SIG-M5 treated with dmso at 0.1 percent for 504 hours (cell line): ENCODE data around the gene GSDMA.
"Not testable (repeated sequence)": the region's sequence is repeated elsewhere in the genome, so short reads cannot be mapped to it uniquely, and the experiment has no call there.

Source experiments
- DNase-seq: peaks from one replicate; lab custom pipeline; 2025; ENCODE audit not compliant: unreplicated experiment; lab: John Stamatoyannopoulos, UW

GSDMA gene

DNA sequence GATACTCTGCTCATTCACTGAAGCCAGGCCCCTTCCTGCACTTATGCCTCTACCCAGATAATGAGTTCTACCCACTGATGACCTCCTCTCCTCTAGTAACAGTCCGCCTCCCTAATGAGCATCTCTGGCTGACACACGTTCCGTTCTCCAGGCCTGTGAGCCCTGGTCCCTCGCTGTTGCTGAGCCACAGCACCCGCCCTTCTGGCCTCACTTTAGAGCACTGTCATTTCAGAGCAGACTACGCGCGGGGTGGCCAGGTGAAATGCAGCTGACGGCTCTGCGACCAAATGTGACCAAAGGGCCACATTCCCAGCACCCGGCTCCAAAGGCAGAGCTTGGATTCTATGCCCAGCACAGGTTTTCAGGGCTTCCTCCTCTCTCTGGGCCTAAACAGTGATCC, 31.6 kb downstream of the GSDMA start:
- DNase-seq = no peak

DNA sequence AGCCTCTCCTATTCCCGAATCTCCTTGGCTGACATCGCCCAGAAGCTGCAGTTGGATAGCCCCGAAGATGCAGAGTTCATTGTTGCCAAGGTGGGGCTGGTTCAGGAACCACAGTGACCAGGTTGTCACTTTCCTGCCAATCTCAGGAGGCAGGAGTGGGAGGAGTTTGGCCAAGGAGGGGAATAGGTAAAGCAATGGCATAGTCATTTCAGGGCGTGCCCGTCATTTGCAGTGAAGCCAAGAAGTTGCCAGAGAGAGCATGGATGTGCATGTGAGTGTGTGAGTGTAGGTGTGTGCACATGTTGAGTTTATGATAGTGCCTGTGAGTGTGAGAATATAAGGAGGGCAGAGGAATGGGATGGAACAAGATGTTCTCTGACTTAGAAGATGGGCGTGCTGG, 32.6 kb downstream of the GSDMA start:
- no peak for DNase-seq

DNA sequence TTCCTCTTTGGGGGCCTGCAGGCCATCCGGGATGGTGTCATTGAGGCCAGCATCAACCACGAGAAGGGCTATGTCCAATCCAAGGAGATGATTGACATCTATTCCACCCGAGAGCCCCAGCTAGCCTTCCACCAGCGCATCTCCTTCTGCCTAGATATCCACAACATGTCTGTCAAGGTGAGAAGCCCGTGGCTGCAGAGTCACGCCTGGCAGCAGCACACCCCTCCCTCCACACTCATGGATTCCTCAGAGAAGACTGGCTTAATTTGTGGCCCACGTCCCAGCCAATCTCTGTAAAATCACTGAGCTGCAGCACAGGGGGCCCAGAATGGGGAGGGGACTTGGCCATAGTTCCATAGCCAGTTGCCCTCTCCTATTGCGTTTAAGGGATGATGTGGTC, 33.4 kb downstream of the GSDMA start:
- no peak for DNase-seq

GRCh38 chr17:39996800-39997199, 34.0 kb downstream of the GSDMA start:
- DNase-seq = no peak

GRCh38 chr17:39997543-39997942, 34.7 kb downstream of the GSDMA start:
- DNase-seq = no peak

DNA sequence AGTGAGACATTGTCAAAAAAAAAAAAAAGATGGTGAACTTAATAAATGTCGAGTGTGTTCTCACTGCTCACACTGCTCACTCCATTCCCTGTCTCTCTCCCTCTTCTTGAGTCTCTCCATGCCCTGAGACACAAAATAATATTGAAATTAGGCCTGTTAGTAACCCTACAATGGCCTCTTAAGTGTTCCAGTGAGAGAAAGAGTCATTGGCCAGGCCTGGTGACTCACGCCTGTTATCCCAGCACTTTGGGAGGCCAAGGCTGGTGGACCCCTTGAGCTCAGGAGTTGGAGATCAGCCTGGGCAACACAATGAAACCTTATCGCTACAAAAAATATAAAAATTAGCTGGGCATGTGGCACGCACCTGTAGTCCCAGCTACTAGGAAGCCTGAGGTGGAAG, 36.3 kb downstream of the GSDMA start:
- DNase-seq = no peak

DNA sequence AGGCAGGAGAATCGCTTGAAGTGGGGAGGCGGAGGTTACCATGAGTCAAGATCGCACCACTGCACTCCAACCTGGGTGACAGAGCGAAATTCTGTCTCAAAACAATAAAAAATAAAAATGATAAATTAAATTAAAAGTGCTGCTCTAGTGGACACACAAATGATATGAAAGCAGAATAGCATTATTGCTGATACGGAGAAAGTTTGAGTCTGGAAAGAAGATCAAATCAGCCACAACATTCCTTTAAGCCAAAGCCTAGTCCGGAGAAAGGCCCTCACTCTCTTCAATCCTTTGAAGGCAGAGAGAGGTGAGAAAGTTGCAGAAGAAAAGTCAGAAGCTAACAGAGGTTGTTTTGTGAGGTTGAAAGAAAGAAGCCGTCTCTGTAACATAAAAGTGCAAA, 37.4 kb downstream of the GSDMA start:
- no peak for DNase-seq

- not testable (repeated sequence) for DNase-seq
Measured at GRCh38 chr17:40001335-40001734, 38.5 kb downstream of the GSDMA start.

DNA sequence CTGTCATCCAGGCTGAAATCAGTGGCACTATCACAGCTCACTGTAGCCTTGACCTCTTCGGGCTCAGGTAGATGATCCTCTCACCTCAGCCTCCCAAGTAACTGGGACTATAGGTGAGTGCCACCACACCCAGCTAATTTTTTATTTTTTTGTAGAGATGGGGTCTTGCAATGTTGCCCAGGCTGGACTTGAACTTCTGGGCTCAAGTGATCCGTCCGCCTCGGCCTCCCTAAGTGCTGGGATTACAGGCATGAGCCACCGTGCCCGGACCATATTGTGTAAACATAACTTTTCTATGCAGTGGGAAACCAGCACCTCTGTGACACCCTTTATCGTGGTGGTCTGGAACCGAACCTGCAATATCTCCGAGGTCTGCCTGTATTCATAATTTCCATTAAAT, 41.3 kb downstream of the GSDMA start:
- no peak for DNase-seq

- DNase-seq = no peak
Measured at GRCh38 chr17:40004712-40005111, 41.9 kb downstream of the GSDMA start.

DNA sequence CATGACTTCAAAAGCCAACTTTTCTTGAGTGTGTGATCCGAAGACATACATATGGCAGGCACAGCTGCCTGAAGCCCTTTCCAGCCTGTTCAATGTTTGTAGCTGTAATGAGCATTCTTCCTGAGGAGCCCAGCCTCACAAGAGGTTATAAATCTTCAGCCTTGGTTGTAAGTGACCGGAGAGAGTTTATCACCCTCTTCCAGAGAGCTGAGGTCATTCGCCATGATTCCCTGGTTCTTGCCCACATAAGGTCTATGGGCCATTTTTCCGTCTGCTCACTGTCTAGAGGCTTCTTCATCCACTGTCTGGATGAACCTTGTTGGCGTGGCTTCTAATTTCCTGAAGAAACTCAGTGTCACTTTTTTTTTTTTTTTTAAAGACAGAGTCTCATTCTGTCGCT, 42.7 kb downstream of the GSDMA start:
- DNase-seq = no peak

- DNase-seq = not testable (repeated sequence)
Measured at GRCh38 chr17:40010946-40011500, 48.2 kb downstream of the GSDMA start.

GRCh38 chr17:40012017-40012647, 49.3 kb downstream of the GSDMA start:
- not testable (repeated sequence) for DNase-seq

DNA sequence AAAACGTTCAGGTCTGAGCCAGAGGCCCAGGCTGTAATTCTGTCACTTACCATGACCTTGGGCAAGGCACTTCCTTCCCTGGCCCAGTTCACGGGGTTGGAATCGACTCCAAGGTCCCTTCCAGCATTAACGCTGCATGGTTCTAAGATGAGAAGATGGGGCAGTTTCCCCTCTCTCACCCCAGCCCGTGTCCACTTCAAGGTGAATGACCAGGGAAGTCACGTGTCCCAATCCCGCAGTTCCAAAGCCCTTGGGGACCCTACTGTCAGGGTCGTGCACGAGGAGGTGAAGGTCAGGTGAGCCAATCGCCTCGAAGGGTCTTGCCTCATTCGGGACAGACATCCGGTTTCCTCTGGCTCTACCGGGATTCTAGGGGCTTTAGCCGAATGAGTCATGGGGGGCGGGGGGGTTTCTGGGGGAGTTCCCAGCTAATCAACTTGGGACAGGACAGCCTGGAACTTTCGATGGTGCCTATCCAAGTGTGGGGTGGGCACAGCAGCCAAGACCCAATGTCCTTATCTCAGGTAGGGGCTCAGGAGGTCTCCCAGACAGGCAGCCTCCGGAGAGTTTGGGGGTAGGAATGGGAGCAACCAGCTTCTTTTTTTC, 51.7 kb downstream of the GSDMA start:
- DNase-seq = no peak

- DNase-seq = no peak
Measured at GRCh38 chr17:40015005-40015997, 52.5 kb downstream of the GSDMA start, which contains the start of gene CSF3. TSS of gene CSF3 (plus strand) at chr17:40015440. CDS start at chr17:40015475, 35 bp downstream.

GRCh38 chr17:40015998-40016985, 53.5 kb downstream of the GSDMA start:
- no peak for DNase-seq

DNA sequence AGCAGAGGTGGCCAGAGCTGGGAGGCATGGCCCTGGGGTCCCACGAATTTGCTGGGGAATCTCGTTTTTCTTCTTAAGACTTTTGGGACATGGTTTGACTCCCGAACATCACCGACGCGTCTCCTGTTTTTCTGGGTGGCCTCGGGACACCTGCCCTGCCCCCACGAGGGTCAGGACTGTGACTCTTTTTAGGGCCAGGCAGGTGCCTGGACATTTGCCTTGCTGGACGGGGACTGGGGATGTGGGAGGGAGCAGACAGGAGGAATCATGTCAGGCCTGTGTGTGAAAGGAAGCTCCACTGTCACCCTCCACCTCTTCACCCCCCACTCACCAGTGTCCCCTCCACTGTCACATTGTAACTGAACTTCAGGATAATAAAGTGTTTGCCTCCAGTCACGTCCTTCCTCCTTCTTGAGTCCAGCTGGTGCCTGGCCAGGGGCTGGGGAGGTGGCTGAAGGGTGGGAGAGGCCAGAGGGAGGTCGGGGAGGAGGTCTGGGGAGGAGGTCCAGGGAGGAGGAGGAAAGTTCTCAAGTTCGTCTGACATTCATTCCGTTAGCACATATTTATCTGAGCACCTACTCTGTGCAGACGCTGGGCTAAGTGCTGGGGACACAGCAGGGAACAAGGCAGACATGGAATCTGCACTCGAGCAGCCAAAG, 54.7 kb downstream of the GSDMA start:
- no peak for DNase-seq

DNA sequence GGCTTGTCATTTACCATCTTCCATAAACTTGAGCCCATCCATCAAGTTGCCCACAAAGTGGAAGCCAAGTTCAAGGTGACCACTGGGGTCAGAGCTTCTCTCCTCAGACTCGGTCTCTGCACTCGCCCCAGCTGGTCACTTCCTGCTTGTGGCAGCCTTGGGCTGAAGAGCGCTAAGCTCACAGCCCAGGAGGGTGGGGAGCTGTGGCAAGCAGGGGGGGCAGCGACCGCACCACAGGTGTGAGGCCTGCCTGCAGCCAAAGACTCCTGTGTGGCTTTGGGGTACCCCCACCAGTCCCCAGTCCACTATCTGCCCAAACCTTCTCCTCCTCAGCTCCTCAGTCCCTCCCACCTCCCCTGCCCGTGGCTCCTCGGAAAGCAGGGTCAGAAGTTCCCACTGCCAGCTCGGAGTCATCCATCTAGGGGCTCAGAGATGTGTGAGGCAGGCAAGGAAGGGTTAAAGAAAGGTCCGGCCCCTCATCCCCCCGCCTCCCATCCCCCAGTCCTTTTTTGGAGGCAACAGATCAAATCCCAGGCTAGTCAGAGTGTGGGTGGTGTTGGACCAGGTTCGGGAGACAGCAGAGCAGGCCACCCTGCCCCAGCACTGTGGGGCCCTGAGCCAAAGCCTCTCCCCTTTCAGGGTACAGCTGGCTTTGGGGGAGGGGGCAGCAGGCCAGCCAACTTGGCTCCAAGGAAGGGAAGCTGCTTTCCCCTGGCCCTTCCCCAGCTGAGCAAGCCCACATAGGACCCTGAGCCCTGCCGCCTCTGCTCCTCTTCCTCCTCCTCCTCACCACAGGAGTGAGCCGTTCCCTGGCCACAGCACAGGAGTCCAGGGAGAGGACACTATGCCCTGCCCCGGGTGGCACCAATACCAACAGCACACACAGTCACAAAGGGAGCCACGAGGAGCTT, 55.7 kb downstream of the GSDMA start:
- DNase-seq = no peak
